ENCODE results near the gene SUSD2.

GRCh38 chr22:24176040-24176439 is 5.2 kb upstream of the SUSD2 start:
- TF ChIP-seq, protein P1, sequence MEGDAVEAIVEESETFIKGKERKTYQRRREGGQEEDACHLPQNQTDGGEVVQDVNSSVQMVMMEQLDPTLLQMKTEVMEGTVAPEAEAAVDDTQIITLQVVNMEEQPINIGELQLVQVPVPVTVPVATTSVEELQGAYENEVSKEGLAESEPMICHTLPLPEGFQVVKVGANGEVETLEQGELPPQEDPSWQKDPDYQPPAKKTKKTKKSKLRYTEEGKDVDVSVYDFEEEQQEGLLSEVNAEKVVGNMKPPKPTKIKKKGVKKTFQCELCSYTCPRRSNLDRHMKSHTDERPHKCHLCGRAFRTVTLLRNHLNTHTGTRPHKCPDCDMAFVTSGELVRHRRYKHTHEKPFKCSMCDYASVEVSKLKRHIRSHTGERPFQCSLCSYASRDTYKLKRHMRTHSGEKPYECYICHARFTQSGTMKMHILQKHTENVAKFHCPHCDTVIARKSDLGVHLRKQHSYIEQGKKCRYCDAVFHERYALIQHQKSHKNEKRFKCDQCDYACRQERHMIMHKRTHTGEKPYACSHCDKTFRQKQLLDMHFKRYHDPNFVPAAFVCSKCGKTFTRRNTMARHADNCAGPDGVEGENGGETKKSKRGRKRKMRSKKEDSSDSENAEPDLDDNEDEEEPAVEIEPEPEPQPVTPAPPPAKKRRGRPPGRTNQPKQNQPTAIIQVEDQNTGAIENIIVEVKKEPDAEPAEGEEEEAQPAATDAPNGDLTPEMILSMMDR (conservative IDR thresholded peaks at IDR 0.05), result no peak
- no peak for TF ChIP-seq ZFX (IDR thresholded peaks at IDR 0.05)
